ENCODE measurements around the gene PXMP2.

The PXMP2 gene

DNA sequence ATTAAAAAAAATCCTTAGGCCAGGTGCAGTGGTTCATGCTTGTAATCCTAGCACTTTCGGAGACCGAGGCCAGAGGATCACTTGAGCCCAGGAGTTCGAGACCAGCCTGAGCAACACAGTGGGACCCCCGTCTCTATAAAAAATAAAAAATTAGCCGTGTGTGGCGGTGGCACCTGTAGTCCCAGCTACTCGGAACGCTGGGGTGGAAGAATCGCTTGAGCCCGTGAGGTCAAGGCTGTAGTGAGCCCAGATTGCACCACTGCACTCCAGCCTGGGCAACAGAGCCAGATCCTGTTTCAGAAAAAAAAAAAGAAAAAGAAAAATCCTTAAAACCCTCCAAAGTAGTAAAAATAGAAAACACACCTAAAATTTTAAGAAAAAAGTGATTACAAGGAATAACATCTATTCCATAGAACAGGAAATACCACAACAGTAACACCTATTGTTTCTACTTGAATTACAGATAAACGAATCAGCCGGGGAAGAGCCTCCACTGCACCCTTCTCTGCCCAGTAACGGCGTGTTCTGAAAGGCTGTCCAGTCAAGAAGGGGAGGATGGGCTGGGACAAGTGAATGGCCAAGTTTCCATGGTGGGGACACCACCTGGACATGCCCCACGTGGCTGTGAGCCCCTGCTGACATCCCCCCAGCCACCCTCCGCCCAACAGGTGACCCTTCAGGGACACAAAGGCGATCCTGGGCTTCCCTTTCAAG, 18.1 kb upstream of the PXMP2 start:
- DNase-seq (ENCODE audit: low read depth), result no peak
- TF ChIP-seq, protein P1, sequence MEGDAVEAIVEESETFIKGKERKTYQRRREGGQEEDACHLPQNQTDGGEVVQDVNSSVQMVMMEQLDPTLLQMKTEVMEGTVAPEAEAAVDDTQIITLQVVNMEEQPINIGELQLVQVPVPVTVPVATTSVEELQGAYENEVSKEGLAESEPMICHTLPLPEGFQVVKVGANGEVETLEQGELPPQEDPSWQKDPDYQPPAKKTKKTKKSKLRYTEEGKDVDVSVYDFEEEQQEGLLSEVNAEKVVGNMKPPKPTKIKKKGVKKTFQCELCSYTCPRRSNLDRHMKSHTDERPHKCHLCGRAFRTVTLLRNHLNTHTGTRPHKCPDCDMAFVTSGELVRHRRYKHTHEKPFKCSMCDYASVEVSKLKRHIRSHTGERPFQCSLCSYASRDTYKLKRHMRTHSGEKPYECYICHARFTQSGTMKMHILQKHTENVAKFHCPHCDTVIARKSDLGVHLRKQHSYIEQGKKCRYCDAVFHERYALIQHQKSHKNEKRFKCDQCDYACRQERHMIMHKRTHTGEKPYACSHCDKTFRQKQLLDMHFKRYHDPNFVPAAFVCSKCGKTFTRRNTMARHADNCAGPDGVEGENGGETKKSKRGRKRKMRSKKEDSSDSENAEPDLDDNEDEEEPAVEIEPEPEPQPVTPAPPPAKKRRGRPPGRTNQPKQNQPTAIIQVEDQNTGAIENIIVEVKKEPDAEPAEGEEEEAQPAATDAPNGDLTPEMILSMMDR (conservative IDR thresholded peaks at IDR 0.05; ENCODE audit: low read length), result no peak
- no peak overlapping the region for H3K4me3 ChIP-seq (ENCODE audit: low read length)

DNA sequence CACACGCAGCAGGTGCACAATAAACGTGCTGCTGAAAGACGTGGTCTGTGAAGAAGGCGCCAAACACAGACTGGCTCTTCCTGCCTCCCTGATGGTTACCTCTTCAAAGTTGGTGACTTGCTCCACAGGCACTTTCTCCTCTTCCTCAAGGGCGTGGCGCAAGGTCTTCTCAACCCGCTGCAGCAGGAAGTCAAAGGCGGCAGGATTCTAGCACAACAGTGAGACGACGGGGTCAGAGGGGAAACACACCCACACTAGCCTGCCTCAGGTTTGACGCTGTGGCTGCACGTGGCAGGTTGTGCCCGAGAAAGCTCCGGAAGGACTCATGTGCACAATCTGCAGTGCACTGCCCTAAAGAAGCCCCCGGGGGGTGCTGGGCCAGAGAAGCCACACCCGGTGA, 15.3 kb upstream of the PXMP2 start:
- no peak overlapping the region for H3K4me3 ChIP-seq (ENCODE audit: low read length)
- TF ChIP-seq, protein P1 (conservative IDR thresholded peaks at IDR 0.05; ENCODE audit: low read length), result no peak
- no peak for DNase-seq (ENCODE audit: low read depth)

GRCh38 chr12:132672678-132673077, 14.7 kb upstream of the PXMP2 start:
- no peak for DNase-seq (ENCODE audit: low read depth)
- no peak overlapping the region for H3K4me3 ChIP-seq (ENCODE audit: low read length)
- TF ChIP-seq, protein P1 (conservative IDR thresholded peaks at IDR 0.05; ENCODE audit: low read length), result no peak

- TF ChIP-seq, protein P1 (conservative IDR thresholded peaks at IDR 0.05; ENCODE audit: low read length), result no peak
- H3K4me3 ChIP-seq (ENCODE audit: low read length), result no peak overlapping the region
- no peak for DNase-seq (ENCODE audit: low read depth)
Observed at GRCh38 chr12:132673288-132674179, 13.9 kb upstream of the PXMP2 start.

DNA sequence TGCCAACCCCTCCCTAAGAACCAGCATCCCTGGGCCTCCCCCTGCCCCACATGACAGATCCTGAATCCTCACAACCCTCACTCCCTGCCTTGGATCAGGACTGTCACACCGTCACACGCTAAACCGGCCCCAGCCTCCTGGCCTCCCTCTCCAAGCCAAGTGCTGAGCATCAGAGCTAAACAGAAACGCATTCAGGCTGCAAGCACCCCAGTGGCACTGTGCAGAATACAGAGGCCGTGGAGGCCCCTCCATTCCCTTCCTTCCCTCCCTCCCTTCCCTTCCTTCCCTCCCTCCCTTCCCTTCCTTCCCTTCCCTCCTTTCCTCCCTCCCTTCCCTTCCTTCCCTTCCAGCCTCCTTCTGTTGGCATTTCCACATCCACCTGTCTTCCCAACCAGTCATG, 12.8 kb upstream of the PXMP2 start:
- TF ChIP-seq, protein P1 (conservative IDR thresholded peaks at IDR 0.05; ENCODE audit: low read length), result no peak
- DNase-seq (ENCODE audit: low read depth), result no peak
- H3K4me3 ChIP-seq (ENCODE audit: low read length), result no peak overlapping the region

DNA sequence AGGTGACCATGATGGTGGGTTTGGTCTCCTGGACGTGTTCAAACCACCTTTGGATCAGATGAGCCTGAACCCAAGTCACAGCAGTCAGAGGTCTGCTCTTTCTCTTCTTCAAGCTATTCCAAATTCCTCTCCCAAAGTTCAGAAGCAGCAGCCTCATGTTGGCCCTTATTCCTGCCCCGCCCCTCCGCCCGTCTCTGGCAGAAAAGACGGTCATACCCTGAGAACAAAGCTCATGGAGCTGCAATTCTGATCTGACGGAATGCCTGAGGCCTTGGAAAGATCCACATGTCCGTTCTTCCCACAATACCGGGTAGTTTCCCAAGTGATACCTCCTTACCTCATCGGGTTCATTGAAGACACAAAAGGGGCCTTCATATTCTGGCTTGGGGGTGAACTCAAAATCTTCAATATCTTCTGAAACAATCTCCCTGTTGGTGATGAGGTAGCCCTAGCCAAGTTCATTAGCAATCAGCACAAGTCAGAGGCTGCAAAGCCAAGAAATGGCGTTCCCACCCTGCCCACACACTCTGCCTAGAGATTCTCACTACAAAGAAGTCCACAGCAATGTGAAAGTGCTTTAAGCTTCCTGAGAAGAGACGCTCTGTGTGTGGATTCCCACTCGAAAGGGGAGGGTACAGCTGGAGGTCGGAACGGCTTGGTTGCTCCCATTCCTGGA, 11.5 kb upstream of the PXMP2 start:
- no peak overlapping the region for H3K4me3 ChIP-seq (ENCODE audit: low read length)
- DNase-seq (ENCODE audit: low read depth), result no peak
- TF ChIP-seq, protein P1 (conservative IDR thresholded peaks at IDR 0.05; ENCODE audit: low read length), result no peak

All from AG10803 (cell line).